ENCODE results near the gene SQOR. TPM values are rescaled to one million over a fixed set of nuclear protein-coding genes. Genes with fewer than 3 reads are reported as not detected.

The SQOR gene
- total RNA-seq, 1 donor from 2014 or later: 18.5 TPM

GRCh38 chr15:45616901-45617323 lies 17.9 kb upstream of the SQOR start:
- no peak for ATAC-seq (ENCODE audit: poor library complexity)
- DNase-seq: no peak
- intact Hi-C loops (cut with DNase I): loop anchor here (5.0 to 10.0 kb wide), 2 partner anchors 92 to 160 kb away; partner anchors contain the start of gene SLC30A4

- intact Hi-C loops (cut with DNase I): loop anchor here (5.0 to 10.0 kb wide), 2 partner anchors 94 to 162 kb away; partner anchors contain the start of gene SLC30A4
- ATAC-seq (ENCODE audit: poor library complexity) (no peak), DNase-seq (no peak)
Measured at GRCh38 chr15:45618813-45619212, 16.0 kb upstream of the SQOR start.

GRCh38 chr15:45628136-45628535 lies 6.7 kb upstream of the SQOR start:
- DNase-seq (no peak), ATAC-seq (ENCODE audit: poor library complexity) (no peak)
- intact Hi-C loops (cut with DNase I): no loop called here

- no peak for ATAC-seq (ENCODE audit: poor library complexity)
- DNase-seq: no peak
- intact Hi-C loops (cut with DNase I): no loop called here
Measured at GRCh38 chr15:45630917-45631691, 3.7 kb upstream of the SQOR start.

GRCh38 chr15:45631776-45632175 lies 3.1 kb upstream of the SQOR start:
- intact Hi-C loops (cut with DNase I): no loop called here
- no peak for DNase-seq
- no peak for ATAC-seq (ENCODE audit: poor library complexity)

- intact Hi-C loops (cut with DNase I): loop anchor here (5.0 kb wide), 1 partner anchor 48 kb away; the partner anchor contains the start of gene BLOC1S6
- peak; percentile 82 for DNase-seq
- ATAC-seq (ENCODE audit: poor library complexity): peak; percentile 72
Measured at GRCh38 chr15:45635191-45635638, 386 bp downstream of the SQOR start.

GRCh38 chr15:45635763-45636292 lies 999 bp downstream of the SQOR start:
- no peak for DNase-seq
- intact Hi-C loops (cut with DNase I): loop anchor here (5.0 kb wide), 1 partner anchor 49 kb away; the partner anchor contains the start of gene BLOC1S6
- ATAC-seq (ENCODE audit: poor library complexity): no peak

- intact Hi-C loops (cut with DNase I): loop anchor here (5.0 kb wide), 1 partner anchor 50 kb away; the partner anchor contains the start of gene BLOC1S6
- ATAC-seq (ENCODE audit: poor library complexity) (no peak), DNase-seq (no peak)
Measured at GRCh38 chr15:45637141-45637540, 2.3 kb downstream of the SQOR start.

- DNase-seq (peak; percentile 62), ATAC-seq (ENCODE audit: poor library complexity) (peak; percentile 24)
- intact Hi-C loops (cut with DNase I): loop anchor here (5.0 kb wide), 1 partner anchor 50 kb away; the partner anchor contains the start of gene BLOC1S6
Measured at GRCh38 chr15:45637552-45638033, 2.8 kb downstream of the SQOR start.

GRCh38 chr15:45640616-45641015 lies 5.8 kb downstream of the SQOR start:
- ATAC-seq (ENCODE audit: poor library complexity) (no peak), DNase-seq (no peak)
- intact Hi-C loops (cut with DNase I): no loop called here

- peak; percentile 37 for ATAC-seq (ENCODE audit: poor library complexity)
- intact Hi-C loops (cut with DNase I): no loop called here
- DNase-seq: no peak
Measured at GRCh38 chr15:45641374-45641781, 6.5 kb downstream of the SQOR start.

- peak; percentile 44 for ATAC-seq (ENCODE audit: poor library complexity)
- no peak for DNase-seq
- intact Hi-C loops (cut with DNase I): no loop called here
Measured at GRCh38 chr15:45641999-45642932, 7.4 kb downstream of the SQOR start.

GRCh38 chr15:45644437-45644836 lies 9.6 kb downstream of the SQOR start:
- DNase-seq: no peak
- intact Hi-C loops (cut with DNase I): no loop called here
- no peak for ATAC-seq (ENCODE audit: poor library complexity)

- ATAC-seq (ENCODE audit: poor library complexity): no peak
- DNase-seq: no peak
- intact Hi-C loops (cut with DNase I): no loop called here
Measured at GRCh38 chr15:45645026-45645980, 10.5 kb downstream of the SQOR start.

GRCh38 chr15:45646220-45646619 lies 11.4 kb downstream of the SQOR start:
- ATAC-seq (ENCODE audit: poor library complexity) (no peak), DNase-seq (no peak)
- intact Hi-C loops (cut with DNase I): no loop called here

- intact Hi-C loops (cut with DNase I): no loop called here
- ATAC-seq (ENCODE audit: poor library complexity) (no peak), DNase-seq (no peak)
Measured at GRCh38 chr15:45647828-45648227, 13.0 kb downstream of the SQOR start.

GRCh38 chr15:45648521-45649200 lies 13.8 kb downstream of the SQOR start:
- DNase-seq: no peak
- peak; percentile 84 for ATAC-seq (ENCODE audit: poor library complexity)
- intact Hi-C loops (cut with DNase I): no loop called here

All from Right ventricle myocardium superior (tissue), 1 donor.